ENCODE results near the gene PACRG. TPM values are rescaled to one million over a fixed set of nuclear protein-coding genes. Genes with fewer than 3 reads are reported as not detected.

The PACRG gene
- total RNA-seq, 4 donors from 2014 or later: 1.5 to 10.4 (median 2.1) TPM

- H3K27me3 ChIP-seq: no peaks in the 10 kb centered on the region
- DNase-seq (ENCODE audit: low spot score in 2 of 2): no peak
- H3K36me3 ChIP-seq: no peaks in the 10 kb centered on the region
- TF ChIP-seq EP300 (IDR thresholded peaks at IDR 0.05): no peak
- no peak for TF ChIP-seq CTCF (IDR thresholded peaks at IDR 0.05)
- TF ChIP-seq POLR2A (IDR thresholded peaks at IDR 0.05): no peak
- no peaks in the 10 kb centered on the region for H3K9me3 ChIP-seq
- WGBS, 2 donors: 85 to 88% methylated on average over 17 of the region's 17 CpGs
- no peak overlapping the region for H3K27ac ChIP-seq
- H3K4me1 ChIP-seq: peaks cover 0 to 5% (median 2%) of the 10 kb centered on the region in 4 donors
- no peak overlapping the region for H3K4me3 ChIP-seq
These were observed 573.1 kb downstream of the PACRG start for GRCh38 chr6:163300838-163301237.

GRCh38 chr6:163301726-163302635 lies 574.2 kb downstream of the PACRG start:
- DNase-seq (ENCODE audit: low spot score in 2 of 2): no peak
- H3K36me3 ChIP-seq: no peaks in the 10 kb centered on the region
- H3K9me3 ChIP-seq: no peaks in the 10 kb centered on the region
- no peaks in the 10 kb centered on the region for H3K27me3 ChIP-seq
- 32 to 43% methylated on average over 8 of the region's 8 CpGs for WGBS, 2 donors
- H3K27ac ChIP-seq: peak overlapping the region in 2 of 4 donors; percentile 31 to 32
- no peak for TF ChIP-seq POLR2A (IDR thresholded peaks at IDR 0.05)
- TF ChIP-seq CTCF (IDR thresholded peaks at IDR 0.05): no peak
- TF ChIP-seq EP300 (IDR thresholded peaks at IDR 0.05): no peak
- peaks cover 0 to 5% (median 2%) of the 10 kb centered on the region in 4 donors for H3K4me1 ChIP-seq
- H3K4me3 ChIP-seq: no peak overlapping the region

- no peak for DNase-seq (ENCODE audit: low spot score in 2 of 2)
- 89 to 91% methylated on average over 9 of the region's 9 CpGs for WGBS, 2 donors
These were observed 575.0 kb downstream of the PACRG start for GRCh38 chr6:163302747-163303146.

GRCh38 chr6:163306000-163306399 lies 578.2 kb downstream of the PACRG start:
- no peaks in the 10 kb centered on the region for H3K9me3 ChIP-seq
- H3K4me1 ChIP-seq: peaks cover 0 to 13% (median 2%) of the 10 kb centered on the region in 4 donors
- TF ChIP-seq CTCF (IDR thresholded peaks at IDR 0.05): no peak
- TF ChIP-seq EP300 (IDR thresholded peaks at IDR 0.05): no peak
- 93 to 95% methylated on average over 2 of the region's 2 CpGs for WGBS, 2 donors
- no peaks in the 10 kb centered on the region for H3K36me3 ChIP-seq
- H3K27me3 ChIP-seq: no peaks in the 10 kb centered on the region
- no peak for DNase-seq (ENCODE audit: low spot score in 2 of 2)
- H3K27ac ChIP-seq: no peak overlapping the region
- no peak overlapping the region for H3K4me3 ChIP-seq

More at GRCh38 chr6:163302747-163303146, 575.0 kb downstream of the PACRG start:
- no peaks in the 10 kb centered on the region for H3K36me3 ChIP-seq
- TF ChIP-seq CTCF (IDR thresholded peaks at IDR 0.05): no peak
- no peak for TF ChIP-seq EP300 (IDR thresholded peaks at IDR 0.05)
- TF ChIP-seq POLR2A (IDR thresholded peaks at IDR 0.05): no peak
- no peaks in the 10 kb centered on the region for H3K9me3 ChIP-seq
- H3K27ac ChIP-seq: no peak overlapping the region
- H3K27me3 ChIP-seq: no peaks in the 10 kb centered on the region
- no peak overlapping the region for H3K4me3 ChIP-seq
- H3K4me1 ChIP-seq: peaks cover 0 to 5% (median 2%) of the 10 kb centered on the region in 4 donors
